NB4 (cell line): ENCODE results near the gene GPRASP2.
"Not testable (repeated sequence)": the region's sequence is repeated elsewhere in the genome, so short reads cannot be mapped to it uniquely, and the experiment has no call there.

Source experiments
- DNase-seq: peaks from one replicate; pipeline ENCODE4 v3.0.0; 2010; ENCODE audit warnings: low read depth
- H3K4me3 ChIP-seq: one replicate; pipeline ENCODE4 v1.5.1; 2011; ENCODE audit warnings: mild to moderate bottlenecking, low read depth, low read length, moderate library complexity
- MYC ChIP-seq: IDR thresholded peaks from 2 replicates; pipeline ENCODE4 v1.6.1; 2011; ENCODE audit warnings: low read depth, low read length
- POLR2A ChIP-seq: IDR thresholded peaks from 2 replicates; pipeline ENCODE4 v1.6.1; 2011; ENCODE audit warnings: mild to moderate bottlenecking; ENCODE audit not compliant: insufficient read length; ENCODE audit errors: extremely low read depth
- TF ChIP-seq, protein P1 (sequence below): IDR thresholded peaks from one replicate; pipeline ENCODE4 v1.5.1; 2012; ENCODE audit warnings: low read depth, low read length
- TF ChIP-seq, protein P2 (sequence below): IDR thresholded peaks from 2 replicates; pipeline ENCODE4 v1.6.1; 2011; ENCODE audit warnings: low read depth, low read length

GPRASP2 gene

DNA sequence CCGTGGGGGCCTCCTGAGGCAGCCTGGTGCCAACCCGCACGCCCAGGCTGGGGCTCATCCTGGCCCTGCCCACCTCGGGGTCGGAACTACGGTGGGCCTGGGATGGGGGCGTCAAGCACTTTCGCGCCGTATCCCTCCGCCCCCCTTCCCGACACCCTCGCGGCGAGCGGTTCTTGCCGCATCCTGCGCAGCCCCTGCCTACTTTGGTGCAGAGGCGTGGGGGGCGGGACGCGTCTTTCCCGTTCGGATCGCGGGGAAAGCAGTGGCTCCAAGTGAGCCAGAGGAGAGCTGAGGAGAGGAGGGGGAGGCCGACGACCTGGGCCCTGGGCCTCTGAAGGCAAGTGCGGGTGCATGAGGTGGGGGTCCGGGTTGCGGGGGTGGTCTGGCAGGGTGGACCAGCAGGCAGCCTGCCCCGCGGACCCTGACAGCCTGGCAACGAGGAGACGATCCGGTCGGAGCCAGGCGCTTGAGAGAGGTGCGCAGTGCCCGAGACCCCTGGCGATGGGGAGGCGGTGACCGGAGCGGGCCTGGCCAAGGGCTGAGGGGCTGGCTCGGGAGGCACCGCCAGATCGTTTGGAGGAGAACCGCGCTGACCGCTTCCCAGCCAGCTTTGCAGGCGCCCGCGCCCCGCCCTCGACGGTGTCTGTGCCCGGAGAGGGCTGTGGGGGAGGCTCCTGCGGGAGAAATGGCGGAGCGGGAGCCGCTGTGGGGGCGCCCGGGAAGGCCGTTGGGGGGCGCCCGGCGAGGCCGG is at the start of gene GPRASP2:
Gene GPRASP2 (plus strand): TSS at position 233 of the 751 bp plus-strand sequence. CDS start 2,422 bp downstream, outside the sequence.
- no peak within 1 kb of the TSS for H3K4me3 ChIP-seq
- TF ChIP-seq, protein P1, sequence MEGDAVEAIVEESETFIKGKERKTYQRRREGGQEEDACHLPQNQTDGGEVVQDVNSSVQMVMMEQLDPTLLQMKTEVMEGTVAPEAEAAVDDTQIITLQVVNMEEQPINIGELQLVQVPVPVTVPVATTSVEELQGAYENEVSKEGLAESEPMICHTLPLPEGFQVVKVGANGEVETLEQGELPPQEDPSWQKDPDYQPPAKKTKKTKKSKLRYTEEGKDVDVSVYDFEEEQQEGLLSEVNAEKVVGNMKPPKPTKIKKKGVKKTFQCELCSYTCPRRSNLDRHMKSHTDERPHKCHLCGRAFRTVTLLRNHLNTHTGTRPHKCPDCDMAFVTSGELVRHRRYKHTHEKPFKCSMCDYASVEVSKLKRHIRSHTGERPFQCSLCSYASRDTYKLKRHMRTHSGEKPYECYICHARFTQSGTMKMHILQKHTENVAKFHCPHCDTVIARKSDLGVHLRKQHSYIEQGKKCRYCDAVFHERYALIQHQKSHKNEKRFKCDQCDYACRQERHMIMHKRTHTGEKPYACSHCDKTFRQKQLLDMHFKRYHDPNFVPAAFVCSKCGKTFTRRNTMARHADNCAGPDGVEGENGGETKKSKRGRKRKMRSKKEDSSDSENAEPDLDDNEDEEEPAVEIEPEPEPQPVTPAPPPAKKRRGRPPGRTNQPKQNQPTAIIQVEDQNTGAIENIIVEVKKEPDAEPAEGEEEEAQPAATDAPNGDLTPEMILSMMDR: no peak
- TF ChIP-seq, protein P2, sequence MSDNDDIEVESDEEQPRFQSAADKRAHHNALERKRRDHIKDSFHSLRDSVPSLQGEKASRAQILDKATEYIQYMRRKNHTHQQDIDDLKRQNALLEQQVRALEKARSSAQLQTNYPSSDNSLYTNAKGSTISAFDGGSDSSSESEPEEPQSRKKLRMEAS: no peak
- no peak for TF ChIP-seq MYC
- no peak for TF ChIP-seq POLR2A
- no peak for DNase-seq

DNA sequence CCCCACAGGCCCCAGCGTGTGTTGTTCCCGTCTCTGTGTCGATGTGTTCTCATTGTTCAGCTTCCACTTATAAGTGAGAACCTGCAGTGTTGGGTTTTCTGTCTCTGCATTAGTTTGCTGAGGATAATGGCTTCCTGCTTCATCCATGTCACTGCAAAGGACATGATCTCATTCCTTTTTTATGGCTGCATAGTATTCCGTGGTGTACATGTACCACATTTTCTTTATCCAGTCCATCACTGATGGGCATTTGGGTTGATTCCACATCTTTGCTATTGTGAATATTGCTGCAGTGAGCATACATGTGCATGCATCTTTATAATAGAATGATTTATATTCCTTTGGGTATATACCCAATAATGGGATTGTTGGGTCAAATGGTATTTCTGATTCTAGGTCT is 48.4 kb upstream of the GPRASP2 start:
- H3K4me3 ChIP-seq, DNase-seq: not testable (repeated sequence)

DNA sequence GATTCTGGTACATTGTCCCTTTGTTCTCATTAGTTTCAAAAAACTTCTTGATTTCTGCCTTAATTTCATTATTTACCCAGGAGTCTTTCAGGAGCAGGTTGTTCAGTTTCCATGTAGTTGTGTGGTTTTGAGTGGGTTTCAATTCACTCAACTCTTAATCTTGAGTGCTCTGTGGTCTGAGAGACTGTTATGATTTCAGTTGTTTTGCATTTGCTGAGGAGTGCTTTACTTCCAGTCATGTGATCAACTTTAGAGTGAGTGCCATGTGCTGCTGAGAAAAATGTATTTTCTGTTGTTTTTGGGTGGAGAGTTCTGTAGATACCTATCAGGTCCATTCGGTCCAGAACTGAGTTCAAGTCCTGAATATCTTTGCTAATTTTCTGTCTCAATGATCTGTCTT is 45.2 kb upstream of the GPRASP2 start:
- not testable (repeated sequence) for H3K4me3 ChIP-seq, DNase-seq

DNA sequence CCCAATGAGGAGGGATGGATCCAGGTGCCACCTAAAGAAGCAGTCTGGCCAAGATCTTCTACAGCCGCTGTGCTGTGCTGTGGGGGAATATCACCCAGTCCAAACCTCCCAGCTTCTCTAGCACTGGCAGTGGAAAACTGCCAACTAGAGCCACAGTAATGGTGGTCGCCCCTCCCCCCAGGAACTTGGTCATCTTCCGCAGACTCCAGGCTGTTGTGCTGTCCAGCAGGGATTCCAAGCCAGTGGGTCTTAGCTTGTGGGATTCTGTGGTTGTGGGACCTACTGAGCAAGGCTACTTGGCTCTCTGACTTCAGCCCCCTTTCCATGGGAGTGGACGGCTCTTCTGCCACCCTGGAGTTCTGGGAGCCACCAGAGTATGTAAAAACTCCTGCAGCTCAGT is 42.7 kb upstream of the GPRASP2 start:
- TF ChIP-seq, protein P1: no peak
- TF ChIP-seq POLR2A (no peak), MYC (no peak)
- TF ChIP-seq, protein P2: no peak
- DNase-seq: no peak
- H3K4me3 ChIP-seq: no peak overlapping the region

DNA sequence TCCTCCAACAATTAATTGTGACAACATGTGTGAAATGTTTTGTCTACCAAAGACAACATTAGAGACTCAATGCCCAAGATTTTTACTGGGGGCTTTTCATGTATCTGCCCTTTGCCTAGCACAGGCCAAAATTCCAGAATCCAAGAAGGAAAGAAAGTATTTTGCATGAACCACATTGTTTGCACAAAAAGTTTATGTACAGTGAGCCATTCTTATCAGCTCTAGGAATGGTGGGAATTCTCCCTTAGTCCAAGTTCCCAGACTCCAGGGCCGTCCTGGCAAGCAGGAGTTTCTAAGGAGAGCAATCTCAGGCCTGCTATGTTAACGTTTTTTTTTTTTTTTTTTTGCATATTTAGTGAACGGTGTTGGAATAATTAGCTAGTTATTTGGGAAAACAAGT is 39.4 kb upstream of the GPRASP2 start:
- no peak for DNase-seq
- TF ChIP-seq, protein P1: no peak
- TF ChIP-seq POLR2A (no peak), MYC (no peak)
- no peak overlapping the region for H3K4me3 ChIP-seq

DNA sequence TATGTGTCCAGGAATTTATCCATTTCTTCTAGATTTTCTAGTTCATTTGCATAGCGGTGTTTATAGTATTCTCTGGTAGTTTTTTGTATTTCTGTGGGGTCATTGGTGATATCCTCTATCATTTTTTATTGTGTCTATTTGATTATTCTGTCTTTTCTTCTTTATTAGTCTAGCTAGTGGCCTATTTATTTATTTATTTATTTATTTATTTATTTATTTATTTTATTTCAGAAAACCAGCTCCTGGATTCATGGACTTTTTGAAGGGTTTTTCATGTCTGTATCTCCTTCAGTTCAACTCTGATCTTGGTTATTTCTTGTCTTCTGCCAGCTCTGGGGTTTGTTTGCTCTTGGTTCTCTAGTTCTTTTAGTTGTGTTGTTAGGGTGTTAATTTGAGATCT is 34.8 kb upstream of the GPRASP2 start:
- not testable (repeated sequence) for H3K4me3 ChIP-seq, DNase-seq

DNA sequence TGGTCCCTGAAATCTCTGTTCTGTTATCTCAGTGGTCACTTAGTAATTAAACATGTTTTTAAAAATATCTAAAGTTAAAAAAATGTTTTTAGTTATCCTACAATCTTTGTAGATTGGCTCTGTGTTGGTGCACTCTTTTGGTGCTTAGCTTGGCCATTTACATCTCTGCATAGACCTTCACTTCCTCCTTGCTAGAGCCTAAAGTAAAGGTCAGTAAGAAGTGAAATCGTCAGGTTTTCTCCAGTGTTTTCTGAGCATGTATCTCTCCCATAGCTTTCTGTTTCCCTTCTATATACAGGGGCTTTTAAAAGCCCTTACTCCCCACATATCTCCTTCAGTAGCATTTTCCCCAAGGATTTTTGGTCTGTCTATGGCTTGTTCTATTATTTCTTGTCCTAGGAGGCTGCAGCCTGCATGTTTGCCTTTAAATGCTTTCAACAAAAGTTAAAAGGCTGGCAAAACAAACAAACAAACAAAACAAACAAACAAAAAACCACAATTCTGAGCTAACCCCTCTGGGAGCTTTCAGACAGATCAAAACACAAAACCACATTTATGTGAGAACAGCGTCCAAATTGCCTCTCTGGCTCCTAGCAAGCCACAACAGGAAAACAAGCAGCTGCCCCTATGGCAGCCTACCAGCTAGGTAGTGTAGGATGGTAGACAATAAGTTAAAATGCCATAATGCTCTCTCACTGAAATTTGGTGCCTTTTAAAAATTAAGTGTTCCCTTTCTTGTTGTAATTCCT is 27.3 kb upstream of the GPRASP2 start:
- no peak for DNase-seq

More for the DNA sequence above, 27.3 kb upstream of the GPRASP2 start:
- TF ChIP-seq, protein P2: no peak
- TF ChIP-seq POLR2A: no peak
- TF ChIP-seq MYC: no peak
- TF ChIP-seq, protein P1: no peak
- no peak overlapping the region for H3K4me3 ChIP-seq
